GM21737 (cell line): Measurements from ENCODE around the gene ROS1.
"Not testable (repeated sequence)": the region's sequence is repeated elsewhere in the genome, so short reads cannot be mapped to it uniquely, and the experiment has no call there.

ENCODE experiments used
- ATAC-seq: cut with Tn5 transposase; IDR thresholded peaks from one replicate; pipeline ENCODE4 v1.9.1; 2021; ENCODE audit warnings: mild to moderate bottlenecking, moderate library complexity; ENCODE audit not compliant: unreplicated experiment

ROS1 gene

GRCh38 chr6:117425431-117426153, at the start of gene ROS1:
ROS1 (minus strand) TSS chr6:117425942; CDS start chr6:117425656, 286 bp downstream.
- ATAC-seq, result no peak

GRCh38 chr6:117473401-117473800, 47.7 kb upstream of the ROS1 start:
- ATAC-seq, result no peak

GRCh38 chr6:117472667-117473066, 46.9 kb upstream of the ROS1 start:
- ATAC-seq, result no peak

GRCh38 chr6:117469791-117470190, 44.0 kb upstream of the ROS1 start:
- ATAC-seq, result no peak

GRCh38 chr6:117469356-117469755, 43.6 kb upstream of the ROS1 start:
- no peak for ATAC-seq

GRCh38 chr6:117468527-117468926, 42.8 kb upstream of the ROS1 start:
- ATAC-seq, result not testable (repeated sequence)

GRCh38 chr6:117467876-117468275, 42.1 kb upstream of the ROS1 start:
- ATAC-seq, result no peak

- ATAC-seq, result no peak
These were observed 39.9 kb upstream of the ROS1 start for GRCh38 chr6:117465691-117466090.

GRCh38 chr6:117464700-117465099, 39.0 kb upstream of the ROS1 start:
- ATAC-seq, result no peak

- no peak for ATAC-seq
These were observed 38.3 kb upstream of the ROS1 start for GRCh38 chr6:117463762-117464665.

- ATAC-seq, result no peak
These were observed 33.6 kb upstream of the ROS1 start for GRCh38 chr6:117459204-117459944.

- no peak for ATAC-seq
These were observed 31.3 kb upstream of the ROS1 start for GRCh38 chr6:117456998-117457397.

GRCh38 chr6:117456250-117456649, 30.5 kb upstream of the ROS1 start:
- no peak for ATAC-seq

- no peak for ATAC-seq
These were observed 25.9 kb upstream of the ROS1 start for GRCh38 chr6:117451671-117452070.

GRCh38 chr6:117449549-117450439, 24.1 kb upstream of the ROS1 start:
- no peak for ATAC-seq

GRCh38 chr6:117448732-117449485, 23.2 kb upstream of the ROS1 start:
- no peak for ATAC-seq

GRCh38 chr6:117448011-117448410, 22.3 kb upstream of the ROS1 start:
- ATAC-seq, result no peak

GRCh38 chr6:117446861-117447260, 21.1 kb upstream of the ROS1 start:
- no peak for ATAC-seq

- ATAC-seq, result no peak
These were observed 18.9 kb upstream of the ROS1 start for GRCh38 chr6:117444600-117444999.

GRCh38 chr6:117442313-117442712, 16.6 kb upstream of the ROS1 start:
- not testable (repeated sequence) for ATAC-seq
